ENCODE measurements around the gene BRD3OS.

- TF ChIP-seq, protein P1, sequence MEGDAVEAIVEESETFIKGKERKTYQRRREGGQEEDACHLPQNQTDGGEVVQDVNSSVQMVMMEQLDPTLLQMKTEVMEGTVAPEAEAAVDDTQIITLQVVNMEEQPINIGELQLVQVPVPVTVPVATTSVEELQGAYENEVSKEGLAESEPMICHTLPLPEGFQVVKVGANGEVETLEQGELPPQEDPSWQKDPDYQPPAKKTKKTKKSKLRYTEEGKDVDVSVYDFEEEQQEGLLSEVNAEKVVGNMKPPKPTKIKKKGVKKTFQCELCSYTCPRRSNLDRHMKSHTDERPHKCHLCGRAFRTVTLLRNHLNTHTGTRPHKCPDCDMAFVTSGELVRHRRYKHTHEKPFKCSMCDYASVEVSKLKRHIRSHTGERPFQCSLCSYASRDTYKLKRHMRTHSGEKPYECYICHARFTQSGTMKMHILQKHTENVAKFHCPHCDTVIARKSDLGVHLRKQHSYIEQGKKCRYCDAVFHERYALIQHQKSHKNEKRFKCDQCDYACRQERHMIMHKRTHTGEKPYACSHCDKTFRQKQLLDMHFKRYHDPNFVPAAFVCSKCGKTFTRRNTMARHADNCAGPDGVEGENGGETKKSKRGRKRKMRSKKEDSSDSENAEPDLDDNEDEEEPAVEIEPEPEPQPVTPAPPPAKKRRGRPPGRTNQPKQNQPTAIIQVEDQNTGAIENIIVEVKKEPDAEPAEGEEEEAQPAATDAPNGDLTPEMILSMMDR (IDR thresholded peaks at IDR 0.05; ENCODE audit: insufficient read depth, low read depth, low read length), result no peak
- no peak for TF ChIP-seq EZH2 (IDR thresholded peaks at IDR 0.05; ENCODE audit: insufficient read depth, low read length)
Measured at GRCh38 chr9:134031783-134032182, 6.5 kb downstream of the BRD3OS start.

All from astrocyte (in vitro differentiated cells and primary cell).